Renal cortical epithelial cell (primary cell): ENCODE results near the gene SRRM4. TPM values are rescaled to one million over a fixed set of nuclear protein-coding genes. Genes with fewer than 3 reads are reported as not detected.
"Not testable (repeated sequence)": the region's sequence is repeated elsewhere in the genome, so short reads cannot be mapped to it uniquely, and the experiment has no call there.

Experiments used
- DNase-seq: peaks from one replicate; pipeline ENCODE4 v3.0.0-alpha.2; 2011; ENCODE audit warnings: low read depth
- total RNA-seq: library from RNA; depleted of rRNA; stranded (reverse); fragments of >200 nt; gene quantifications from 2 replicates; pipeline ENCODE4 v1.2.3, GENCODE V29; 2014

SRRM4 gene
- total RNA-seq, 1 donor from 2014 or later, result under 0.01 TPM

DNA sequence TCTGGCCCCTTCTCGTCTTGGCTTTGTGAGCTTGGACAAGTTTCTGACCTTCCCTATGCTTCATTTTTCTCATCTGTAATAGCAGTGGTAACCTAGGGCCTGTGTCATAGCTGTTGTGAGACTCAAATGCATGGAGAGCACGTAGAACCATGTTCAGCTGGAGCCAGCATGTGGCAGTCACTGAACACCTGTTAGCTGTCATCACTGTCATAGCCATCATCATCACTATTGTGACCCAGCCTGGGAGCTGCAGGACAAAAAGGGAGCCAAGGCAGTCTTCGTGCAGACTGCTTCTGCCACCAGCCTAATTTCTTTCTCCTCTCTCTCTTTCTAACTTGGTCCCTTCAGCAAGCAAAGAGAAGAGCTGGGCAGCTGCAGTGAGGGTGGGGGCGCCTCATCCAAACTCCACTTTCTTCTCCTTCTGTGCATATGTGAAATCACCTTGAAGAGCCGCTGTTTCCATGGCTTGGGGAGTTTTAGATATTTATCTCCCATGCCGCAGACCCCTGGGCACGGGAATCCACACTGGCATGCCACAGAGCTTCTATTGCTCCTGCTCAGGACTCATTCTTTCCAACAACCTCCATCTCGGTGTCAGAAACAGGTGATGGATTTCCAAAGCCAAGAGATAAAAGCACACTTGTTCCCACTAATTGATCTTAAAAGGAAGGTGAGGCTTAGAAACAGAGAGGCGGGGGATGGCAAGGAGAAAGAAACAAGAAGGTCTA lies 87.0 kb downstream of the SRRM4 start:
- DNase-seq, result no peak

DNA sequence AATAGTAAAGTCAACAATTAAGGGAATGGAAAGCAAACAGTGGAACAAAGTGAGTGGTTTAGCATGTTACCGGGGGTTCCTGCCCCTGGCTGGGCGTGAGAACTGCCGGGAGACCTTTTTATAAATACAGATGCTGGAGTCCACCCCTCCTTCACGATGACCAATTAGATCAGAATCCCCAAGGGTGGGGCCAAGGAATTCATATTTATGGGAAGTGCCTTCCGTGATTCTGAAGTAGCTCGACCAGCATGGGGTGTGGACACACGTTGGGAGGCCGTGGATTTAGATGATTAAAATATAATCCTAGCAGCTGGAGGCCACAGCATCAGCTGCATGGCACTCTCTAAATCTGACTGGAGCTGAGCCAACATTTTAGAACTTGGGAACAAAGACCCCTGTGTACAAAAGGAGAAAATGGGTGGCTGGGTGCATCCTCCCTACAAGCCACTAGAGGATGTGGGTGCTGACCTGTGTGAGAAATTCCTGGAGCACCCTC lies 87.9 kb downstream of the SRRM4 start:
- DNase-seq, result no peak

DNA sequence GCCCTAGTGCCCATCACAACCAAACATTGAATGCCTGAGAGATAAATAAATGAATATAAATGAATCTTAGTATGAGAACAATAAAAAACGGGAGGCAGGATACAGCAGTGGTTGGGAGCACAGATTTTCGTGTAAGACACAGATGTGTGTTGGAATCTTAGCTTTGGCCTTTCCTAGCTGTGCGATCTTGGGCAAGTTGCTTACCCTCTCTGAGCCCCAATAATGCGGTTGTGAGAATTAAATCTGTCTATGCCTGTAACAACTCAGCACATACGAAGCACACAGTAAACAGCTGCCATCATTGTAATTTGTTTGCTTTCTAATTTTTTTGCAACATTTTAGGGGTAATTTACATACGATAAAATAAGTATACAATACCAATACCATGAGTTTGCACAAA lies 89.8 kb downstream of the SRRM4 start:
- no peak for DNase-seq

DNA sequence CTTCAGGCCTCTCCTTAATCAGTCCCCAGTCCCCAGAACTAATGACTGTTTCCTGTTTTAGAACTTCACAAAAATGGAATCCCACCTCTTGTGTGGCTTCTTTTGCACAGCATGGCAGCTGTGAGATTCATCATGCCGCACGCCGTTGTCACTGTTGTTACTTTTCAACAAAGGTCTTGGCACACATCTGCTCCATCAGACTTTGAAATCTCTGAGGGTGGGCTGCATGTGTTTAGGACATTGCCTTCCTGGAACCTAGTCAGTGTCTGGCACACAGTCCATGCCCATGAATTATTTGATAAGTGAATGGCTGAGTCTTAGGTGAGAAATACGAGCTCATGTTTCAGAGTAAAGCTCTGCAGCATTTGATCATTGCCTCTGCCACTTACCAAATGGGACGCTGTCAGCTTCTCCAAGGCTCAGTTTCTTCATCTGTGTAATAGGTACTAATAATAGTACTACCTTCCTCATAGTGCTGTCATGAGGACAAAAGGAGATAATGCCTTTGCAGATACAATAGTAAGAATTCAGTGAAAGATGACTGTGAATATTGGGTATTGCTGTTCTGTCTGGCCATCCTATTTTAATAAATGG lies 90.4 kb downstream of the SRRM4 start:
- no peak for DNase-seq

DNA sequence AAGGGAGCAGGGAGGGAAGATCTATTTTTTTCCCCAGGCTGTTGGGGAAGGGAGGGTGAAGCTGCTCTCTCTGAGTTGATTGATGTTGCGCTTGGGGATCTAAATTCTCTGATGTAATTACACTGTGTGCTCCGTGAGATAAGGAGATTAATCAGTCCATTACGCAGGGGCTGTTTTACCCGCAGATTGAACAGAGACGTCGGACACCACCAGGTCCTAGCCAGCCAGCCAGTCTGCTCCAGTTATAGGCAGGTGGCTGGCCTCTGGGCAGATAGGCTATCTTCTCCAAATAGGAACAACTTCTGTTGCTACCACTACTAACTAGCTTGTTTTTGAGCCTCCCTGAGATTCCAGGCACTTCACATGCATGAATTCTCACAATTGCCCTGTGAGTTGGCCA lies 91.1 kb downstream of the SRRM4 start:
- no peak for DNase-seq

DNA sequence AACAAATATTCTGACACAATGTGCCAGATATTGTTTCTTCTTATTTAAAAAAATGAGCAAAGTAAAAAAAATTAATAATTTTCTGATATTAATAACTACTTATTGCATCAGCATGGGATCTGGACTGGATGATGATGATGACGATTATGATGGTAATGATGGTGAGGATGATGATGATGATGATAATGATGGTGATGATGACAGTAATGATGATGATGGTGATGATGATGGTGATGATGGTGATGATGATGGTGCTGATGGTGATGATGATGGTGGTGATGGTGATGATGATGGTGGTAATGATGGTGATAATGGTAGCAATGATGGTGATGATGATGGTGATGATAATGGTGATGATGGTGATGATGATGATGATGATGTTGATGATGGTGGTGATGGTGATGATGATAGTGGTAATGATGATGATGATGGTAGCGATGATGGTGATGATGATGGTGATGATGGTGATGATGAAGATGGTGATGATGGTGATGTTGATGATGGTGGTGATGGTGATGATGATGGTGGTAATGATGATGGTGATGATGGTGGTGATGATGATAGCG lies 94.0 kb downstream of the SRRM4 start:
- no peak for DNase-seq

DNA sequence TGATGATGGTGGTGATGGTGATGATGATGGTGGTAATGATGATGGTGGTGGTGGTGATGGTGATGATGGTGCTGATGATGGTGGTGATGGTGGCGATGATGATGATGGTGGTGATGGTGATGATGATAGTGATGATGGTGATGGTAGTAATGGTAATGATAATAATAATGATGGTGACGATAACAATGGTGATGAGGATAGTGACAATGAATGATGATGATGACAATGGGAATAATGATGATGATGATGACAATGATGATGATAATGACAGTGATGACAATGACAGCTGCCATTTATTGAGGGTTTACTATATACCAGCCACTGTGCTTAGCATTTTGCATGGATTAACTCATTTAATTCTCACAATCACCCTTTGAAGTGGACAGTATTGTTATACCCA lies 94.6 kb downstream of the SRRM4 start:
- no peak for DNase-seq

DNA sequence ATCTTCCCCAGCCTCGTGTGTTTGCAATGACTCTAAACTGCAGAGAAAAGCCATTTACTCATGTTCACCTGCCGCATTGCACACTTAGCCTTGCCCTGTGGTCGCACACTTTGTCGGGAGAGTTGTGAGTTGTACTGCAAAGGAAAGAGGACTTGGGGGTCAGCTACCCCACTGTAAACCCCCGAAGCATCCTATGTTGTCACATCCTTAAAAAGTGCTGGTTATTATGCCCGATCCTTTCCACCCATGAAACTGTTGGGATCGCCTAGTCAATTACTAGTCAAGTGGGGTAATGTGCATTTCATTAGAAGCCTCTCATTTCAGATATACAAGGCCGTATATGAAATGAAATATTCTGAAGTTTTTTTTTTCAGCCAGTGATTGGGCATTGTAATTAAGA lies 98.2 kb downstream of the SRRM4 start:
- no peak for DNase-seq

DNA sequence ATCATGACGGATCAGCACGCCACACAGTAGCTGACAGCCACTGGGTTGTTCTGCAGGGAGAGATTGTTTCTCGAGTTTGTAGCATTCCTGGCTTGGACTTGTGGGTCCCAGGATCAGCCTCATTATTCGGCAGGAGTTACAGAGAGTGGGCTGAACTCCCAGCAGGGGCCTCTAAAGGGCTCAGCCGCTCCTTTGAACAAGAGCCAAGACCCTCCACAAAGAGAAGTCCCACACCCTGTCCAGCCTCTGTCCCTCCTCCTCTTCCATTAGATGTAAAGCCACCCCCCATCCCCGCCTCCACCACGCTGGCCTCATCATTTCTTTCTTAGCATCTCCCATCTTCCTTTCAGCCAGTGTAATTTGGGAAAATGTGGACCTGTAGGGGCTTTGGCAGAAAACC lies 100.7 kb downstream of the SRRM4 start:
- DNase-seq, result no peak

DNA sequence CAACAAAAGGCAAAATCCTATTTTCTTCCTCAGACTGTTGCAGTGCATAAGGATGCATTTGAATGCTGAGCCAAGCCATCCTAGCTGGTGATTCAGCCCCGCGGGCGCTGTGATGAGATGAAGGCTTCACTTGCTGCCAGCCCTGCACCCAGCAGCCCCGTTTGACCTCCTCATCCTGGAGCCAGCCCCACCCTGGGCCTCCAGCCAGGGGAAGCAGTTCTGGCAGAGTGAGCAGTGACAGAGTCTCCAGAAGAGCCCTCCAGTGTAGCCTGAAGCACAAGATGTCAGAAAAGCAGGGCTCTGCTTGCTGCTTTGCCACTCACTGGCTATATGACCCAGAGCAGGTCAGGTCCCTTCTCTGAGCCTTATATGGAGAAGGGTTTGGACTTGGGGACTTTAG lies 101.2 kb downstream of the SRRM4 start:
- DNase-seq, result no peak

DNA sequence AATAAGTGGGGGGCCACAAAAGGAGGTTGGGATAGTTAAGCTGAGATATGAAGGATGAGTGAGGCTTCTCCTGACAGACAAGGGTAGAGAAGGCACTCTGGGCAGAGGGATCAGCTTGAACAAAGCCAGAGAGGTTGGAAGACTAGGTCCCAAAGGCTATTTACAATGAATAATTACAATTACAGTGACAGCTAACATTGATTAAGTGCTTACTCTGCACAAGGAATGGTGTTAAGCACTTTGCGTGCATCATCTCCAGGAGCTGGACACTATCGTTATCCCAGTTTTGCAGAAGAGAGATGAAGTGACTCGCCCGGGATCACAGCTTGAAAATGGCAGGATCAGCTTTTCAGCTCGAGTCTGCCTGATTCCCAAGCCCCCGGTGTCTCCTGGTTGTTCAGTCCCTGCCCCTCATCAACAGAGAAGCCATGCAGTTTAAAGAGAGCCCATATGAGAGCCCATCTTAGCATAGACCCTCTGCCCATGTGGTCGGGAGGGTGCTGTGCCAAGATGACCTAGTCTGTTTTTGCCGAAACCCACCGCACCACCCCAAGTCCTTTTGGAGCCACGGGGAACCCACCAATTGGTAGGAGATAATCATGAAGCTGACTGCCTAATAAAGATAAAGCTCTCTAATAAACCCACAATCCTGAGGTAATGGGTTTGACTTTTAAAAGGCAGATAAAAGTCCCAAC lies 107.5 kb downstream of the SRRM4 start:
- no peak for DNase-seq

DNA sequence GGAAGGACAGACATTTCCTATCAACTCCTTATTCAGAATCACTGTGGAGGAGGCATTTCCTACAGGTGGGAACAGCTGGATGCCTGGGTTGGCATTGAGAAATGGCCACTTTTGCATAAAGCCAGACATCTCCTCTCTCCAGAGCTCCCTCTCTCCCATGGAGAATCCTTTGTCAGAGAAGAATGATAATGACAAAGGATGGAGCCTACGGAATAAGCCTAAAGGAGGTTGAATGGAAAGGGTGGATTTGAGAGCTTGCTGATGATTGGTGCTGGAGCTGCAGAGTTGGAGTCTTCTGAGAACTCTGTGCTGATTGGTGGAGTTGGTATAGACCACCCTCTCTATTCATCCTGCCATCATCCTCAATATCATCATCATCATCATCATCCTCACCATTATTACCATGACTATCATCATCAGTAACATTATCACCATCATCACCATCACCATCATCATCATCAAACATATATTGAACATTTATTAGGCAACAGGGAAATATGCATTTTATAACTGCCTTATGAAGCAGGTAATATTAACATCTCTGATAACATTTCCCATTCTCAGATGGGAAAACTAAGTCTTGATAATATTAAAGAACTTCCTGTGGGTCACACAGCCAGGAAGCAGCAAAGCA lies 108.2 kb downstream of the SRRM4 start:
- no peak for DNase-seq

DNA sequence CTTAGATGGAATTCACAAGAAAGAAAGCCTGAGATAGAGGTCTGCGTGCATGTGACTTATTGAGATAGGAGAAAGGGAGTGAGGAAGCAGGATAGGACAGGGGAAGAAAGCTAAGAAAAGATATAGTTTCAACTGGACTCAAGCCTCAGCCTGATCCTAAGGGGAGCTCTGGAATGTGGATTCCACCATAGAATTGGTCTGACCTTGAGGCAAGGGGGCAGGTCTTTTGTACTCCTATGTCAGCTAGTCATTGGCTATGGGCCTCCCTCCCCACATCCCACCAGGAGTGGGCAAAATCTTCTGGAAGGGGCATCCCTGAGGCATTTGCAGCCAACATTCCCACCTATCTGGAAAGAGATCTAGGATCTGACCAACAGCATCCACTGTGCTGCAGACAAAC lies 108.9 kb downstream of the SRRM4 start:
- no peak for DNase-seq

DNA sequence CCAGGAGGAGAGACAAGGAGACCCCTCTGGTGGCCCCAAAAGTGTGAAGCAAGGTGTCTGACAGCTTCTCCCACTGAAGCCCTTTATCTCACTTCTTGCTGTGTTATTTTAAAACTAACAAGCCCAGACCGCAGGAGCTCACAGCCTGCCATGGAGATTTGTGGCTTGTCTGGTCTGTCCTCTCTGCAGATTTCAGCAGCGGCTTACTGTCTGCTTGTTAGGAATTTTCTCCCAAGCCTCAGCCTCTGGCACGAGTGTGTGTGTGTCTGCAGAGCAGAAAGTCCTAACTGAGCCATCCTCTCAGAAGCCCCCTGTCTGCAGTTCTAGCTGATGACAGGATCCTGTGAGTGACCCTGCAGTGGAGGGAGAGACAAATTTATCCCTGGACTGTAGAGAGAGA lies 109.5 kb downstream of the SRRM4 start:
- DNase-seq, result no peak

DNA sequence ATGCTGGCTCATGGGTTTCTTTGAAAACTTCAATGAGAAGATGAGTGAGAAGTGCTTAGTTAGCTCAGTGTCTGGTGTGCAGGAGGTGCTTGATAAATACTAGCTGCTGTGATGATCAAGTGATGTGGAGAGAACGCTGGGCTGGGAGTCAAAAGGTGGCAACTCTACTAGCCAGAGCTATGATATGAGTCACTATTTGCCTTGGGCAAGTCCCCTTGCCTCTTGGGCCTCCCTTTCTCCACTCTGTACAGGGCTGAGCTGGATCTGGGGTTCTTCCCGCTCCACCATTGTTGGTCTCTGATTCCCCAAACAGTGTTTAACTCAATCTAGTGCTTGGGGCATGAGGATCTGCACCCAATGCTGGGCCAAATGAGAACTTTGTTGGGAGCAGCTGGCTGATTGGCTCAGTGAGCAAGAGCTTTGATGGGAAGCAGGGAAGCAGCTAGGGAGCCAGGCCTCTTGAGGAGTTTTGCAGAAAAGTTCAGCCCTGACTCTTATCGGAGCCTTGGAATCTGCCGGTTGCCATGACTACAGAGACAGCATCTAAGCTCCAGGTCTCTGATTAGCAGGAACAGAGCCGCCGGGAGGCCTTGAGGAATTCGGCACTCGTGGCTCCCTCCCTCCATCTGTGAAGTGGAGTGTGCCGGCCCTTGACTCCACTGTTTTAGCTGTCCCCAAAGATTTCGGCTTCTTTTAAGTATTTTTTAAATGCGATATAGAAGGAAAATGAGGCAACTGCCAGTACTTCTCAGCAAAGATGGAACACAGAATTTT lies 115.3 kb downstream of the SRRM4 start:
- no peak for DNase-seq

DNA sequence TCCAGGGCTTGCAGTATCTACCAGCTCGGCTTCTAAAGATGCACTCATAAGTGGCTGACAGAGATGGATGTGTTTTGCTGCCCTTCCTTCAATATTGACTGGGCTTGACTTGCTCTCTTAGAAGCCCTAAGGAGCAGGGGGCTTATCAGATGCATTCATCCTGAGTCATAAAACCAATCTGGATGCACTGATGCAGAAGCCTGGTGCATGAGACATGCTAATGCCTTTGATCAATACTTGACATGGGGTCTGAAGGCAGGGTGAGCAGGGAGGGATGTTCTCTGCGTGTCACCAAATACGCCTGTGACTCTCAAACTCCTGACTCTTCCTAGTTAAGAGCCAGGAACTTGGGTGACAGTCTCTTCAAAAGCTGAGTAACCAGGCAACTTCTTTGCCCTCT lies 119.6 kb downstream of the SRRM4 start:
- DNase-seq, result no peak

DNA sequence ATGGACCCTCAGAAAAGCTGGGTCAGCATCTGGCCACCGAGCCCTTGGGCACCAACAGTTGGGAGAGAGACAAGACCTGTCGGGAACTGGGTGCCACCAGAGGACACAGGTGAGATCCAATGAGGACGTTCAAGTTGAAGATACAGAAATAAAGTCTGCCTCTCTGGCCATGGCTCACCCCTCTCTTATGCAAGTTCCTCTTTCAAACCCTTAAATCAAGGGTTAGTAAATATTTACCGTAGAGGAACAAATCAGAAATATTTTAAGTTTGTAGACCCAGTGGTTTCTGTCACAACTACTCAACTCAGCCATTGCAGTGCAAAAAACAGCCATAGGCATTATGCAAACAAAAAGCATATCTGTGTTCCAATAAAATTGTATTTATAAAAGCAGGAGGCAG lies 120.9 kb downstream of the SRRM4 start:
- DNase-seq, result no peak

DNA sequence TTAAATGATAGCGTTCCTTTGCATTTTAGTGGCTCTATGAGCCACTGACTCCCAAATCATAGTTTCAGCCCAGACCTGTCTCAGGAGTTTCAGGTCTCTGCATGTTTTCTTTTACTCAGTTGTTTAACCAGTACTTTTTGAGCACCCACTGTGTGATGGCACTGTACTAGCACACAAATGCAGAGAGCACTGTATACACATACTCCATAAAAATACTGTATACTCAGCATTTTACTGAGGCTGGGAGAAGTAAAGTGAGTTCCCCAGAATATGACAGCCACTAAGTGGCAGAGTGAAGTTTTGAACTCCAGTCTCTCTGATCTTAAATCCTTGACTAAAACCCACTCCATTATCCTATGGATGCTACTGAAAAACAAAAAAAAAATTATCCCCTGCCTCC lies 121.4 kb downstream of the SRRM4 start:
- DNase-seq, result no peak

DNA sequence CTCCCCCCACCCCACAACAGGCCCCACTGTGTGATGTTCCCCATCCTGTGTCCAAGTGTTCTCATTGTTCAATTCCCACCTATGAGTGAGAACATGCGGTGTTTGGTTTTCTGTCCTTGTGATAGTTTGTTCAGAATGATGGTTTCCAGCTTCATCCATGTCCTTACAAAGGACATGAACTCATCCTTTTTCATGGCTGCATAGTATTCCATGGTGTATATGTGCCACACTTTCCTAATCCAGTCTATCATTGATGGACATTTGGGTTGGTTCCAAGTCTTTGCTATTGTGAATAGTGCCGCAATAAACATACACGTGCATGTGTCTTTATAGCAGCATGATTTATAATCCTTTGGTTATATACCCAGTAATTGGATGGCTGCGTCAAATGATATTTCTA lies 123.6 kb downstream of the SRRM4 start:
- DNase-seq, result not testable (repeated sequence)

DNA sequence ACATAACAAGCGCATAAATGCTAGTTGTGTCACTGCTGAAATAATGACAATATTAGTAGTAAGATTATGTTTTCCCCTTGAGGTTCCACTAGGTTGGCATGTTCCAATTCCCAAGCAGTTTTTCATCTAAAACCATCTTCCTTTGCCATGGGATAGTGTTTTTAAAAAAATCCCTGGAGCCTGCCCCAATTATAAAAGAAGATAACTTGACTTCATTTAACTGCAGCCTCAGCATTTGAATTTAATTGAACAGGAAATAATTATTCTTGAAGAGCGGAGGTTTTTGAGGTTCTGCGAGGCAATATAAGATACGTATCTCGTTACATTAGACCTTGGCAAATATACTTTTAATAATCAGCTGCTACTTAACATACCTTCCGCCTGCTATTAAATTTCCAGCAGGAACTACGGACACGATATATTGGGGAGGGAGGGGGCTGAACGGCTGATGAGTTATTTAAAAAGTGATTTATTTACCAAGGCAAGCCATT lies 132.2 kb downstream of the SRRM4 start:
- no peak for DNase-seq

DNA sequence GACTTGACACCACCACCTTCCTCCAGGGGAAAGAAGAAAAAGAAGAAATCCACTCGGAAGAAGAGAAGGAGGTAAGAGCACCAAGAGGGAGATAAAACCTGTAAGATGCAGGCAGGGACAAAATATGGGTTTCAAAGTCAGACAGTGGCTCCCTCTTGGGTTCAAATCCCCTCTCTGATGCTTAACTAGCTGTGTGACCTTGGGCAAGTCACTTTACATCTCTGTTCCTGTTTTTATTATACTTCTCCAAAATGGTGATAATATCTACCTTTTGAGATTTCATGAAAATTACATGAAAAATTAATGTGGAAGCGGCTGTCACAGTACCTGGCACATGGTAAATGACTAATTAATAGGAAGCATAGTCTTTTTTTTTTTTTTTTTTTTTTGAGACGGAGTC lies 133.0 kb downstream of the SRRM4 start:
- DNase-seq, result no peak
